ENCODE data around the gene AFG3L2. TPM values are rescaled to one million over a fixed set of nuclear protein-coding genes. Genes with fewer than 3 reads are reported as not detected.

Gene AFG3L2
- total and polyA plus RNA-seq, 2 of the 13 experiments (the other 11 are each of a cell fraction or from before 2014, with no cell fraction given), result 28.6 to 86.9 TPM

GRCh38 chr18:12317664-12318333, 59.2 kb downstream of the AFG3L2 start:
- no peaks in the 10 kb centered on the region for H4K20me1 ChIP-seq (ENCODE audit: insufficient read depth, low read length)
- WGBS (ENCODE audit: low lambda C conversion rate), result 91% methylated on average over 5 of the region's 6 CpGs
- TF ChIP-seq FOXO4 (CRISPR knock-in tag; conservative IDR thresholded peaks at IDR 0.05) (no peak), SMAD1 (CRISPR knock-in tag; IDR thresholded peaks at IDR 0.05; ENCODE audit: borderline replicate concordance, low read depth) (no peak), ZNF570 (CRISPR knock-in tag; IDR thresholded peaks at IDR 0.05; ENCODE audit: borderline replicate concordance) (no peak), KMT2B (CRISPR knock-in tag; IDR thresholded peaks at IDR 0.05) (no peak), GABPB1 (CRISPR knock-in tag; IDR thresholded peaks at IDR 0.05) (no peak), HMGA1 (CRISPR knock-in tag; conservative IDR thresholded peaks at IDR 0.05) (no peak), TAF1 (CRISPR knock-in tag; IDR thresholded peaks at IDR 0.05) (no peak), MYC (CRISPR knock-in tag; IDR thresholded peaks at IDR 0.05; ENCODE audit: borderline replicate concordance) (no peak), ZSCAN5A (CRISPR knock-in tag; IDR thresholded peaks at IDR 0.05; ENCODE audit: borderline replicate concordance) (no peak), ZBTB26 (CRISPR knock-in tag; IDR thresholded peaks at IDR 0.05; ENCODE audit: borderline replicate concordance) (no peak), ZGPAT (CRISPR knock-in tag; IDR thresholded peaks at IDR 0.05) (no peak), ZNF496 (CRISPR knock-in tag; IDR thresholded peaks at IDR 0.05; ENCODE audit: insufficient replicate concordance) (no peak), JARID2 (CRISPR knock-in tag; IDR thresholded peaks at IDR 0.05; ENCODE audit: insufficient replicate concordance) (no peak), ZNF772 (CRISPR knock-in tag; IDR thresholded peaks at IDR 0.05) (no peak)
- TF ChIP-seq, protein P1, sequence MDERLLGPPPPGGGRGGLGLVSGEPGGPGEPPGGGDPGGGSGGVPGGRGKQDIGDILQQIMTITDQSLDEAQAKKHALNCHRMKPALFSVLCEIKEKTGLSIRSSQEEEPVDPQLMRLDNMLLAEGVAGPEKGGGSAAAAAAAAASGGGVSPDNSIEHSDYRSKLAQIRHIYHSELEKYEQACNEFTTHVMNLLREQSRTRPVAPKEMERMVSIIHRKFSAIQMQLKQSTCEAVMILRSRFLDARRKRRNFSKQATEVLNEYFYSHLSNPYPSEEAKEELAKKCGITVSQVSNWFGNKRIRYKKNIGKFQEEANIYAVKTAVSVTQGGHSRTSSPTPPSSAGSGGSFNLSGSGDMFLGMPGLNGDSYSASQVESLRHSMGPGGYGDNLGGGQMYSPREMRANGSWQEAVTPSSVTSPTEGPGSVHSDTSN (CRISPR knock-in tag; IDR thresholded peaks at IDR 0.05), result no peak
- TF ChIP-seq, protein P2, sequence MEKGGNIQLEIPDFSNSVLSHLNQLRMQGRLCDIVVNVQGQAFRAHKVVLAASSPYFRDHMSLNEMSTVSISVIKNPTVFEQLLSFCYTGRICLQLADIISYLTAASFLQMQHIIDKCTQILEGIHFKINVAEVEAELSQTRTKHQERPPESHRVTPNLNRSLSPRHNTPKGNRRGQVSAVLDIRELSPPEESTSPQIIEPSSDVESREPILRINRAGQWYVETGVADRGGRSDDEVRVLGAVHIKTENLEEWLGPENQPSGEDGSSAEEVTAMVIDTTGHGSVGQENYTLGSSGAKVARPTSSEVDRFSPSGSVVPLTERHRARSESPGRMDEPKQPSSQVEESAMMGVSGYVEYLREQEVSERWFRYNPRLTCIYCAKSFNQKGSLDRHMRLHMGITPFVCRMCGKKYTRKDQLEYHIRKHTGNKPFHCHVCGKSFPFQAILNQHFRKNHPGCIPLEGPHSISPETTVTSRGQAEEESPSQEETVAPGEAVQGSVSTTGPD (CRISPR knock-in tag; IDR thresholded peaks at IDR 0.05), result no peak

More at GRCh38 chr18:12317664-12318333, 59.2 kb downstream of the AFG3L2 start:
- Histone ChIP-seq H3K4me1 (ENCODE audit: insufficient read depth, low read length) (no peaks in the 10 kb centered on the region), H3K4me3 (replicated peaks in 1 of 3; ENCODE audit: insufficient read depth in 1 of 3, low read depth in 2 of 3, low read length in 3 of 3) (no peak overlapping the region), H3K79me2 (ENCODE audit: insufficient read depth, low read length) (no peaks in the 10 kb centered on the region), H3K27me3 (ENCODE audit: control insufficient read depth in 1 of 2, insufficient read depth in 2 of 2, low read length in 2 of 2) (no peaks in the 10 kb centered on the region), H3K9ac (ENCODE audit: insufficient read depth, low read depth, low read length) (no peak overlapping the region), H3K4me2 (ENCODE audit: low read depth, low read length) (no peak overlapping the region), H2AFZ (ENCODE audit: low read length) (no peak overlapping the region), H3K9me3 (ENCODE audit: low read length) (no peaks in the 10 kb centered on the region), H3K27ac (ENCODE audit: extremely low read length, insufficient read depth, low read length) (no peak overlapping the region), H3K36me3 (replicated peaks in 1 of 2; ENCODE audit: control insufficient read depth in 1 of 2, insufficient read depth in 2 of 2, low read length in 2 of 2) (peaks cover 0 to 3% of the 10 kb centered on the region in 2 experiments; a peak in 1 of 5 replicates)
- in situ Hi-C loops (cut with HindIII; ENCODE audit: extremely low pct_ligation_motif_present, low pct_unique_long_range_greater_than_20kb), result no loop called here
- FAIRE-seq, result no peak
- DNase-seq (ENCODE audit: low spot score), result no peak
- CTCF ChIA-PET (ENCODE audit: low intra/inter-chr PET ratio, low total read pairs), result no interaction called here
- POLR2A ChIA-PET, result interaction anchor here (1.2 kb wide), 1 partner anchor 39 kb away, joined by 3 read pairs; no protein-coding TSS in a partner anchor
- no peak for ATAC-seq
- BruUV-seq (replicated peaks), result no TSS peak
- intact Hi-C loops (cut with micrococcal nuclease; ENCODE audit: unreplicated experiment), result no loop called here

Measured in HepG2 (cell line).